SK-N-SH (cell line): ENCODE results near the gene PPP2R3B. TPM values are rescaled to one million over a fixed set of nuclear protein-coding genes. Genes with fewer than 3 reads are reported as not detected.
"Not testable (repeated sequence)": the region's sequence is repeated elsewhere in the genome, so short reads cannot be mapped to it uniquely, and the experiment has no call there.

Experiments used
- CTCF ChIA-PET: fragments of 300-600, 350-600 bp; formaldehyde crosslinking; extraction: SDS; loops from one replicate; lab custom pipeline; 2021; lab: Yijun Ruan, JAX
- POLR2A ChIA-PET: fragments of 350-600 bp; sonication (Branson Sonifier 250); formaldehyde crosslinking; extraction: SDS; loops from one replicate; lab custom pipeline; 2020; ENCODE audit warnings: antibody characterized with exemption, inconsistent platforms; lab: Yijun Ruan, JAX
- DNase-seq: peaks from one replicate; pipeline ENCODE4 v3.0.0; 2012
- H2AFZ ChIP-seq: fragments of 200-600 bp; sonication (generic); 2 replicates; pipeline ENCODE4 v1.8.1; 2016; ENCODE audit warnings: antibody characterized with exemption, mild to moderate bottlenecking, low read depth
- H3F3A ChIP-seq: fragments of 200-600 bp; sonication (generic); replicated peaks from 2 replicates; pipeline ENCODE3; 2016; ENCODE audit warnings: antibody characterized with exemption, mild to moderate bottlenecking; ENCODE audit not compliant: insufficient read depth
- H3K27ac ChIP-seq, 2 experiments: fragments of 200-500 bp in 1 of 2; fragments of 200-600 bp in 1 of 2; sonication (Bioruptor generic) in 1 of 2; sonication (generic), shearing (Covaris generic) in 1 of 2; 2 replicates each; pipeline versions ENCODE4 v1.5.1 to v1.6.1; 2014 to 2016; ENCODE audit warnings: low read depth in 2 of 2, inconsistent platforms in 1 of 2, low read length in 1 of 2, mild to moderate bottlenecking in 1 of 2, mixed read lengths in 1 of 2
- H3K27me3 ChIP-seq: fragments of 200-600 bp; sonication (generic), shearing (Covaris generic); 2 replicates; pipeline ENCODE4 v1.6.1; 2016; ENCODE audit warnings: mixed run types; ENCODE audit not compliant: insufficient read depth
- H3K36me3 ChIP-seq, 2 experiments: fragments of 200-500 bp in 1 of 2; fragments of 200-600 bp in 1 of 2; sonication (Bioruptor generic) in 1 of 2; sonication (generic) in 1 of 2; replicated peaks in 1 of 2; 2 replicates each; pipeline versions ENCODE3 to v1.5.1; 2014 to 2016; ENCODE audit warnings: low read length in 1 of 2, mild to moderate bottlenecking in 1 of 2; ENCODE audit not compliant: insufficient read depth in 2 of 2, control insufficient read depth in 1 of 2
- H3K4me1 ChIP-seq, 2 experiments: fragments of 200-500 bp in 1 of 2; fragments of 200-600 bp in 1 of 2; sonication (Bioruptor generic) in 1 of 2; sonication (generic), shearing (Covaris generic) in 1 of 2; 2 replicates each; pipeline versions ENCODE4 v1.5.1 to v1.6.1; 2014 to 2016; ENCODE audit warnings: low read depth in 1 of 2, low read length in 1 of 2, mixed run types in 1 of 2; ENCODE audit not compliant: insufficient read depth in 2 of 2, control insufficient read depth in 1 of 2
- H3K4me2 ChIP-seq: fragments of 200-600 bp; sonication (generic), shearing (Covaris generic); 2 replicates; pipeline ENCODE4 v1.6.1; 2017; ENCODE audit warnings: mixed run types
- H3K4me3 ChIP-seq, 2 experiments: fragments of 200-500 bp in 1 of 2; fragments of 200-600 bp in 1 of 2; sonication (Bioruptor generic) in 1 of 2; sonication (generic), shearing (Covaris generic) in 1 of 2; 2 replicates each; pipeline versions ENCODE4 v1.5.1 to v1.8.1; 2014 to 2016; ENCODE audit warnings: low read depth in 2 of 2, inconsistent platforms in 1 of 2, low read length in 1 of 2, mild to moderate bottlenecking in 1 of 2, mixed read lengths in 1 of 2, moderate library complexity in 1 of 2
- H3K79me2 ChIP-seq: fragments of 200-600 bp; sonication (generic); 2 replicates; pipeline ENCODE4 v1.8.1; 2017; ENCODE audit warnings: mild to moderate bottlenecking; ENCODE audit not compliant: insufficient read depth
- H3K9ac ChIP-seq: fragments of 200-600 bp; sonication (generic); 2 replicates; pipeline ENCODE4 v1.6.1; 2017; ENCODE audit warnings: mixed run types
- H3K9me2 ChIP-seq: fragments of 200-600 bp; sonication (generic); 2 replicates; pipeline ENCODE4 v1.6.1; 2017; ENCODE audit warnings: mixed run types
- H3K9me3 ChIP-seq: fragments of 200-600 bp; sonication (generic); 2 replicates; pipeline ENCODE4 v1.6.1; 2017; ENCODE audit warnings: mixed run types, mild to moderate bottlenecking, moderate library complexity
- H4K20me1 ChIP-seq: fragments of 200-600 bp; sonication (generic); 2 replicates; pipeline ENCODE4 v1.6.1; 2017; ENCODE audit warnings: mild to moderate bottlenecking, mixed run types; ENCODE audit not compliant: insufficient read depth
- EZH2phosphoT487 ChIP-seq: fragments of 200-600 bp; sonication (generic); IDR thresholded peaks from 2 replicates; pipeline ENCODE4 v1.6.1; 2017; ENCODE audit warnings: low read depth, mixed run types, mild to moderate bottlenecking, antibody characterized with exemption, moderate library complexity, borderline replicate concordance
- FOSL2 ChIP-seq: IDR thresholded peaks from 2 replicates; pipeline ENCODE4 v1.4.0; 2012; ENCODE audit warnings: low read depth, mild to moderate bottlenecking, moderate library complexity, borderline replicate concordance
- GABPA ChIP-seq: IDR thresholded peaks from 2 replicates; pipeline ENCODE4 v1.4.0; 2012; ENCODE audit warnings: low read depth, mild to moderate bottlenecking
- NRF1 ChIP-seq: IDR thresholded peaks from 2 replicates; pipeline ENCODE4 v1.6.1; 2012; ENCODE audit warnings: low read depth, mild to moderate bottlenecking, low read length
- RAD21 ChIP-seq: IDR thresholded peaks from 2 replicates; pipeline ENCODE4 v1.6.1; 2012; ENCODE audit warnings: mild to moderate bottlenecking, low read length
- RXRA ChIP-seq: IDR thresholded peaks from 2 replicates; pipeline ENCODE4 v1.4.0; 2012; ENCODE audit warnings: low read depth, mild to moderate bottlenecking, borderline replicate concordance
- SMC3 ChIP-seq: IDR thresholded peaks from 2 replicates; pipeline ENCODE4 v1.6.1; 2012; ENCODE audit warnings: low read depth, low read length, improper control_type of control experiment
- TAF1 ChIP-seq: IDR thresholded peaks from 2 replicates; pipeline ENCODE4 v1.6.1; 2012; ENCODE audit warnings: low read depth, mild to moderate bottlenecking, low read length, moderate library complexity, borderline replicate concordance
- TCF12 ChIP-seq: IDR thresholded peaks from 2 replicates; pipeline ENCODE4 v1.4.0; 2012
- WGBS: methylation state at CpG from one replicate; pipeline ENCODE4 v1.1.6; 2017; ENCODE audit warnings: low lambda C conversion rate; 5-methylcytosine and 5-hydroxymethylcytosine counted together
- polyA plus RNA-seq, 3 experiments: library from polyadenylated mRNA; depleted of rRNA; stranded (reverse); fragments of >200 nt; gene quantifications; 2 replicates each; pipeline ENCODE4 v1.2.3, GENCODE V29; 2012
- TF ChIP-seq, protein P1 (sequence below): fragments of 150-350 bp; IDR thresholded peaks from 2 replicates; pipeline ENCODE4 v1.6.1; 2016; ENCODE audit warnings: mild to moderate bottlenecking, low read depth, low read length
- TF ChIP-seq, protein P2 (sequence below): fragments of 200-600 bp; sonication (generic); IDR thresholded peaks from 2 replicates; pipeline ENCODE4 v1.6.1; 2017; ENCODE audit warnings: antibody characterized with exemption, mild to moderate bottlenecking, moderate library complexity

The PPP2R3B gene
- polyA plus RNA-seq, 1 of the 3 experiments (the other 2 are of a cell fraction), result 19.4 TPM

DNA sequence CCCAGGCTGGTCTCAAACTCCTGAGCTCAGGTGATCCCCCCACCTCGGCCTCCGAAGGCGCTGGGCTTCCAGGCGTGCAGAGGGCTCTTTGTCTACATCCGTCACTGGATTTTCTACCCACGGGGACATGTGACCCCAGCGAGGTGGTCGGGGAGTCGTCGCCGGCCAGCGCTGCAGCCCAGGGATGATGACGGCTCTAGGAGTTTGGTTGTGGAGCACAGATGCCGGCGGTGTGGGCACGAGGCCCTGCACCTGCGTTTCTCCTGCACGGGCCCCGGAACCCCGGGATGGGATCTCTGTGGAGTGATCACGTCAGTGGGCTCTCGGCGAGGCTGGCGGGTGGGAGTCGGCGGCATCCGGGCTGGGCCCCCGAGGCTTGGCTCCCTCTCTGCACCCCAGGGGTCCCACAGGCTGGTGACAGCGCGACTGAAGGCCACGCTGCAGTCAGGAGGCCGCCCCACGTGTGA is 59.0 kb downstream of the PPP2R3B start:
- Histone ChIP-seq H3F3A (no peaks in the 10 kb centered on the region), H2AFZ (no peak overlapping the region), H3K4me3 (no peak overlapping the region), H3K27me3 (no peaks in the 10 kb centered on the region), H3K4me2 (no peak overlapping the region), H3K9me2 (no peaks in the 10 kb centered on the region), H3K27ac (no peak overlapping the region), H3K9me3 (no peaks in the 10 kb centered on the region), H3K4me1 (peaks cover 0 to 2% of the 10 kb centered on the region in 2 experiments; a peak in 1 of 4 replicates), H3K36me3 (no peaks in the 10 kb centered on the region), H4K20me1 (no peaks in the 10 kb centered on the region), H3K9ac (no peak overlapping the region), H3K79me2 (no peaks in the 10 kb centered on the region)
- POLR2A ChIA-PET, result no interaction called here
- DNase-seq, result no peak
- CTCF ChIA-PET, result no interaction called here
- 58% methylated on average over 8 of the region's 33 CpGs for WGBS
- TF ChIP-seq EZH2phosphoT487, result no peak
- TF ChIP-seq RAD21, result no peak
- TF ChIP-seq, protein P1, sequence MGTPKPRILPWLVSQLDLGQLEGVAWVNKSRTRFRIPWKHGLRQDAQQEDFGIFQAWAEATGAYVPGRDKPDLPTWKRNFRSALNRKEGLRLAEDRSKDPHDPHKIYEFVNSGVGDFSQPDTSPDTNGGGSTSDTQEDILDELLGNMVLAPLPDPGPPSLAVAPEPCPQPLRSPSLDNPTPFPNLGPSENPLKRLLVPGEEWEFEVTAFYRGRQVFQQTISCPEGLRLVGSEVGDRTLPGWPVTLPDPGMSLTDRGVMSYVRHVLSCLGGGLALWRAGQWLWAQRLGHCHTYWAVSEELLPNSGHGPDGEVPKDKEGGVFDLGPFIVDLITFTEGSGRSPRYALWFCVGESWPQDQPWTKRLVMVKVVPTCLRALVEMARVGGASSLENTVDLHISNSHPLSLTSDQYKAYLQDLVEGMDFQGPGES, result no peak
- no peak for TF ChIP-seq NRF1
- TF ChIP-seq FOSL2, result no peak
- TF ChIP-seq GABPA, result no peak

DNA sequence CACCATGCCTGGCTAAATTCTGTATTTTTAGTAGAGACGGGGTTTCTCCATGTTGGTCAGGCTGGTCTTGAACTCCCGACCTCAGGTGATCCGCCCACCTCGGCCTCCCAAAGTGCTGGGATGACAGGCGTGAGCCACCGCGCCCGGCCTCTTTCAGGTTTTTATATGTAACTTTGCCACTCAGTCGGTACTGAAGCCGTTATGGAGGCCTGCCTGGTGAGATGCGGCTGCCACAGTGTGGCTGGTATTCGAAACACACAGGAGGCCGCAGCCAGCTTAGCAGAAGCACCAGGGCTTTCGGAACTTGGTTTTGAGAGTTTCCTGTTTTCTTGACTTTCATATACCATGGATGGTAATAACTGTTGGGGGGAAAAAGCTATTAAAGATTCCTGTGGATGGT is 62.0 kb downstream of the PPP2R3B start:
- H3K9ac ChIP-seq, H3K9me3 ChIP-seq, CTCF ChIA-PET, H2AFZ ChIP-seq, H3K4me1 ChIP-seq, H3K27ac ChIP-seq, H3K27me3 ChIP-seq, H3K36me3 ChIP-seq, H3K4me2 ChIP-seq, POLR2A ChIA-PET, H3K79me2 ChIP-seq, H3K4me3 ChIP-seq, H4K20me1 ChIP-seq, DNase-seq, H3F3A ChIP-seq, H3K9me2 ChIP-seq: not testable (repeated sequence)
- 77% methylated on average over 14 of the region's 14 CpGs for WGBS

DNA sequence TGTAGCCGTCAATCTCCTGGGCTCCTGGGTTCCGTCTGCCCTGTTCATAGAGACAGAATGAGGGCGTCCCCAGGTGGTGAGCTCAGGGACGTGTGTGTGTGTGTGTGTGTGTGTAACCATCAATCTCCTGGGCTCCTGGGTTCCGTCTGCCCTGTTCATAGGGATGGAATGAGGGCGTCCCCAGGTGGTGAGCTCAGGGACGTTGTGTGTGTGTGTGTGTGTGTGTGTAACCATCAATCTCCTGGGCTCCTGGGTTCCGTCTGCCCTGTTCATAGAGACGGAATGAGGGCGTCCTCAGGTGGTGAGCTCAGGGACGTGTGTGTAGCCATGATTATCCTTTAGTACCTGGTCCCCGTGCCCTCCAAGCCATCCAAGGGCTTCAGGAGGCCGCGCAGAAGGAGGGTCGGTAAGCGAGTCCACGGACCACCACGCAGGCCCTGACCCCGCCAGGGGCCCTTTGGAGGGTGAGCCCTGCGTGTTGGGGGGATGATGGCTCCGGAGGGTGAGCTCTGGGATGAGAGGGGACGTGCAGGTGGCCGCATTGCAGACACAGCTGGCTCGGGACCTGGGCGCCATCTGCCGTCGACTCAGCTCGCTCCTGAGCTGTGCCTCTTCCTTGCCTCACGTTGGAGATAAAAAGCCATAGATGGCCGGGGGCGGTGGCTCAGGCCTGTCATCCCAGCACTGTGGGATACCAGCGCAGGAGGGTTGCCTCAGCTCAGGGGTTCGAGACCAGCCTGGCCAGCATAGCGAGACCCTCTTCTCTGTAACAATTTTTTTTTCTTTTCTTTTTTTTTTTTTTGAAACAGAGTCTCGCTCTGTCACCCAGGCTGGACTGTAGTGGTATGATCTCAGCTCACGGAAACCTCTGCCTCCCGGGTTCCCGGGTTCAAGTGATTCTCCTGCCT is 62.7 kb downstream of the PPP2R3B start:
- Histone ChIP-seq H3K36me3 (no peaks in the 10 kb centered on the region), H3K4me1 (peaks cover 0 to 7% of the 10 kb centered on the region in 2 experiments; a peak in 1 of 4 replicates), H3K27ac (no peak overlapping the region), H3K4me3 (no peak overlapping the region), H3K9me3 (no peaks in the 10 kb centered on the region), H3K9me2 (no peaks in the 10 kb centered on the region), H3K9ac (no peak overlapping the region), H3K79me2 (peaks cover 6% of the 10 kb centered on the region; the same call in 1 of the 2 replicates), H4K20me1 (no peaks in the 10 kb centered on the region), H3K27me3 (no peaks in the 10 kb centered on the region), H3K4me2 (no peak overlapping the region), H2AFZ (no peak overlapping the region), H3F3A (no peaks in the 10 kb centered on the region)
- TF ChIP-seq, protein P2, sequence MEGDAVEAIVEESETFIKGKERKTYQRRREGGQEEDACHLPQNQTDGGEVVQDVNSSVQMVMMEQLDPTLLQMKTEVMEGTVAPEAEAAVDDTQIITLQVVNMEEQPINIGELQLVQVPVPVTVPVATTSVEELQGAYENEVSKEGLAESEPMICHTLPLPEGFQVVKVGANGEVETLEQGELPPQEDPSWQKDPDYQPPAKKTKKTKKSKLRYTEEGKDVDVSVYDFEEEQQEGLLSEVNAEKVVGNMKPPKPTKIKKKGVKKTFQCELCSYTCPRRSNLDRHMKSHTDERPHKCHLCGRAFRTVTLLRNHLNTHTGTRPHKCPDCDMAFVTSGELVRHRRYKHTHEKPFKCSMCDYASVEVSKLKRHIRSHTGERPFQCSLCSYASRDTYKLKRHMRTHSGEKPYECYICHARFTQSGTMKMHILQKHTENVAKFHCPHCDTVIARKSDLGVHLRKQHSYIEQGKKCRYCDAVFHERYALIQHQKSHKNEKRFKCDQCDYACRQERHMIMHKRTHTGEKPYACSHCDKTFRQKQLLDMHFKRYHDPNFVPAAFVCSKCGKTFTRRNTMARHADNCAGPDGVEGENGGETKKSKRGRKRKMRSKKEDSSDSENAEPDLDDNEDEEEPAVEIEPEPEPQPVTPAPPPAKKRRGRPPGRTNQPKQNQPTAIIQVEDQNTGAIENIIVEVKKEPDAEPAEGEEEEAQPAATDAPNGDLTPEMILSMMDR, result peak; percentile 45
- TF ChIP-seq RAD21 (peak; percentile 58), RXRA (no peak), TAF1 (no peak), SMC3 (peak; percentile 40), TCF12 (no peak)
- 8% methylated on average over 34 of the region's 38 CpGs for WGBS
- ChIA-PET CTCF (no interaction called here), POLR2A (no interaction called here)
- DNase-seq, result peak; percentile 66
